Right hindlimb (tissue), 1 donor: Measurements from ENCODE around the gene C12orf50.
"Not testable (repeated sequence)": the region's sequence is repeated elsewhere in the genome, so short reads cannot be mapped to it uniquely, and the experiment has no call there.

Source experiments
- DNase-seq: peaks from one replicate; pipeline ENCODE4 v3.0.0-alpha.2; 2018

C12orf50 gene

GRCh38 chr12:87985069-87985675, 44.0 kb downstream of the C12orf50 start:
- DNase-seq = no peak

GRCh38 chr12:87982208-87982607, 47.0 kb downstream of the C12orf50 start:
- DNase-seq = no peak

- DNase-seq = no peak
Measured at GRCh38 chr12:87981495-87981894, 47.7 kb downstream of the C12orf50 start.

- no peak for DNase-seq
Measured at GRCh38 chr12:87975879-87976278, 53.3 kb downstream of the C12orf50 start.

GRCh38 chr12:87967871-87968270, 61.3 kb downstream of the C12orf50 start:
- no peak for DNase-seq

- DNase-seq = no peak
Measured at GRCh38 chr12:87960566-87960965, 68.6 kb downstream of the C12orf50 start.

GRCh38 chr12:87954028-87954427, 75.2 kb downstream of the C12orf50 start:
- not testable (repeated sequence) for DNase-seq

- DNase-seq = no peak
Measured at GRCh38 chr12:87953256-87953860, 75.8 kb downstream of the C12orf50 start.

GRCh38 chr12:87952850-87953249, 76.4 kb downstream of the C12orf50 start:
- no peak for DNase-seq

GRCh38 chr12:87952223-87952622, 77.0 kb downstream of the C12orf50 start:
- DNase-seq = no peak

- DNase-seq = no peak
Measured at GRCh38 chr12:87943762-87944161, 85.4 kb downstream of the C12orf50 start.

- DNase-seq = no peak
Measured at GRCh38 chr12:87943023-87943422, 86.2 kb downstream of the C12orf50 start.

- DNase-seq = no peak
Measured at GRCh38 chr12:87939182-87939581, 90.0 kb downstream of the C12orf50 start.

GRCh38 chr12:87935216-87935615, 94.0 kb downstream of the C12orf50 start:
- DNase-seq = no peak

- DNase-seq = no peak
Measured at GRCh38 chr12:87933991-87934390, 95.2 kb downstream of the C12orf50 start.

- no peak for DNase-seq
Measured at GRCh38 chr12:87931812-87932211, 97.4 kb downstream of the C12orf50 start.

GRCh38 chr12:87930627-87931026, 98.6 kb downstream of the C12orf50 start:
- DNase-seq = no peak
